ENCODE results near the gene TMEM200A. TPM values are rescaled to one million over a fixed set of nuclear protein-coding genes. Genes with fewer than 3 reads are reported as not detected.

TMEM200A gene
- total RNA-seq, 3 donors from 2014 or later (not counting 1 experiment from before 2014, with no cell fraction given): 0.16 to 0.52 (median 0.50) TPM

DNA sequence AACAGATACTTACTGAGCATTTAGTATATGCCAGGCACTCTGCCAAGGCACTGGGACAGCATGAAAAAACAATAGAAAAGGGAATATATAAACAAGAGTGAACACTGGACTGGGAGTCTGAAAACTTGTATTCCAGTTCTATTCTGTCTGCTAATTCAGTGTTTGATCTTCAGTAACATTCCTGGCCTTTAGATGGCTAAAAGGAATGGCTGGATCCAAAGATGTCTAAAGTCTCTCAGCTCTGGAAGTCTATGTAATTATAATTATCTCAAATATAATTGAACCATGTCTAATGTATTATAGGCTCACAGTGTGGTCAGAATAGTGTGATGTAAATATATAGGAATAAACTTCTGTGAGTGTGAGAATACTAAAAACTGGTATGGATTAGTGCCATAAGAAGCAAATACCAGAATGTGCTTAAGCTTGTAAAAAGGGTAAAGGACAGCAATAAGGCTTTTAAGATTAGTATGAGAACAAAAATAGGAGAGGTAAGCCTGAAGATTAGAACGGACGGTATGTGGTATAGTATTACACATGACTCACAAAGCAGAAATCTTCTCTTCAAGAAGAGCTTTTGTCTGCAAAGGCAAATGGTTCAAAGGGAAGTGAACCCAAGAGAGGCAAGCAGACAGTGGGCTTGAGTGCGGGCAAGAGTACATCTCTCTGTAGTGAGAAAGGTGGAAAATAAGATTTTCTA, 68.5 kb downstream of the TMEM200A start:
- ATAC-seq: no peak
- Mint-ChIP-seq H3K27me3 (ENCODE audit: low read depth in 2 of 2) (peaks cover 0 to 2% of the 10 kb centered on the region in 2 donors), H3K9me3 (no peaks in the 10 kb centered on the region), H3K27ac (no peak overlapping the region), H3K36me3 (no peaks in the 10 kb centered on the region), H3K4me1 (no peaks in the 10 kb centered on the region), H3K4me3 (no peak overlapping the region)
- H3K27ac ChIP-seq (ENCODE audit: low read length): no peak overlapping the region
- no peaks in the 10 kb centered on the region for H3K27me3 ChIP-seq (ENCODE audit: control insufficient read depth, insufficient read depth, low read length)
- intact Hi-C loops (cut with micrococcal nuclease): no loop called here
- TF ChIP-seq, protein P1, sequence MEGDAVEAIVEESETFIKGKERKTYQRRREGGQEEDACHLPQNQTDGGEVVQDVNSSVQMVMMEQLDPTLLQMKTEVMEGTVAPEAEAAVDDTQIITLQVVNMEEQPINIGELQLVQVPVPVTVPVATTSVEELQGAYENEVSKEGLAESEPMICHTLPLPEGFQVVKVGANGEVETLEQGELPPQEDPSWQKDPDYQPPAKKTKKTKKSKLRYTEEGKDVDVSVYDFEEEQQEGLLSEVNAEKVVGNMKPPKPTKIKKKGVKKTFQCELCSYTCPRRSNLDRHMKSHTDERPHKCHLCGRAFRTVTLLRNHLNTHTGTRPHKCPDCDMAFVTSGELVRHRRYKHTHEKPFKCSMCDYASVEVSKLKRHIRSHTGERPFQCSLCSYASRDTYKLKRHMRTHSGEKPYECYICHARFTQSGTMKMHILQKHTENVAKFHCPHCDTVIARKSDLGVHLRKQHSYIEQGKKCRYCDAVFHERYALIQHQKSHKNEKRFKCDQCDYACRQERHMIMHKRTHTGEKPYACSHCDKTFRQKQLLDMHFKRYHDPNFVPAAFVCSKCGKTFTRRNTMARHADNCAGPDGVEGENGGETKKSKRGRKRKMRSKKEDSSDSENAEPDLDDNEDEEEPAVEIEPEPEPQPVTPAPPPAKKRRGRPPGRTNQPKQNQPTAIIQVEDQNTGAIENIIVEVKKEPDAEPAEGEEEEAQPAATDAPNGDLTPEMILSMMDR (IDR thresholded peaks at IDR 0.05): no peak
- H3K9me3 ChIP-seq (ENCODE audit: control insufficient read depth, insufficient read depth, low read length): no peaks in the 10 kb centered on the region
- H3K36me3 ChIP-seq (ENCODE audit: control insufficient read depth, insufficient read depth, low read length): no peaks in the 10 kb centered on the region
- WGBS (ENCODE audit: insufficient coverage): 86% methylated on average over 1 of the region's 3 CpGs
- H3K4me3 ChIP-seq (ENCODE audit: low read length): no peak overlapping the region
- DNase-seq: no peak
- H3K4me1 ChIP-seq (ENCODE audit: control insufficient read depth, insufficient read depth, low read length): no peaks in the 10 kb centered on the region

DNA sequence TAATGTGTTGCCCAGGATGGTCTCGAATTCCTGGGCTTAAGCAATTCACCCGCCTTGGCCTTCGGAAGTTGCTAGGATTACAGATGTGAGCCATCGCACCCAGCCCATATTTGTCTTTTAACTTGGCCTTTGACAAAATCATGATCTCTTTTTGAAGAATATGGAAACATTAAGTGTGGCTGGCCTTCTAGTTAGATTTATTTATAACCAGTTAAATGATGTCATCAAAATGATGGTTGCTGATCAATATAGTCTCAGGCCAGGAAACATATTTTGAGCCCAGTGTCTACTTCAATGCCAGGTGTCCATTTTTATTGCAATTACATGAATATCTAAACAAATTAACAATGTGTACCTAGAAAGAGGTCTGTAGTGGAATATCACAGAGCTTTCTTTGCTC, 69.4 kb downstream of the TMEM200A start:
- H3K9me3 Mint-ChIP-seq: no peaks in the 10 kb centered on the region
- intact Hi-C loops (cut with micrococcal nuclease): no loop called here
- no peak overlapping the region for H3K4me3 Mint-ChIP-seq
- no peaks in the 10 kb centered on the region for H3K9me3 ChIP-seq (ENCODE audit: control insufficient read depth, insufficient read depth, low read length)
- no peaks in the 10 kb centered on the region for H3K36me3 ChIP-seq (ENCODE audit: control insufficient read depth, insufficient read depth, low read length)
- H3K4me1 ChIP-seq (ENCODE audit: control insufficient read depth, insufficient read depth, low read length): no peaks in the 10 kb centered on the region
- no peaks in the 10 kb centered on the region for H3K27me3 ChIP-seq (ENCODE audit: control insufficient read depth, insufficient read depth, low read length)
- WGBS (ENCODE audit: insufficient coverage): 100% methylated on average over 4 of the region's 4 CpGs
- TF ChIP-seq, protein P1 (IDR thresholded peaks at IDR 0.05): no peak
- no peaks in the 10 kb centered on the region for H3K36me3 Mint-ChIP-seq
- no peak overlapping the region for H3K27ac ChIP-seq (ENCODE audit: low read length)
- no peak overlapping the region for H3K4me3 ChIP-seq (ENCODE audit: low read length)
- no peak for DNase-seq
- ATAC-seq: no peak
- no peaks in the 10 kb centered on the region for H3K4me1 Mint-ChIP-seq
- H3K27me3 Mint-ChIP-seq (ENCODE audit: low read depth in 2 of 2): peaks cover 0 to 2% of the 10 kb centered on the region in 2 donors
- H3K27ac Mint-ChIP-seq: no peak overlapping the region

DNA sequence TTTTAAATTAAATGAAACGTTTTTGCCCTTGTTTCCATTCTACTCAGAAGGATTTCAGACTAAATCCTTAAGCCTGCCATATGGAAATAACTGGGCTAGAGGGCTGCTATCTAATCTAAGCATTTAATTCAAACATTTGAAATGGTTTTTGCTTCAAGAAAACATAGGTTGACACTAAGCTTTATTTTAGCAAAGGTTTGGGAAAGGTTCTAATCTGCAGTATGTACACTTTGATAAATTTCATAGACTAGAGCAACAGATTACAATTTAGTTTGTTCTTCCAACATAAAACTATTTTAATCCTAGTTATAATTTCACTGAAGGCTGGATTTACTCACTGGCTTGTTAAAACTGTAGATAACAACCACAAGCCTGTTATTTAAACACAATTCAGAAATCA, 72.1 kb downstream of the TMEM200A start:
- ATAC-seq: no peak
- TF ChIP-seq, protein P1 (IDR thresholded peaks at IDR 0.05): no peak
- no peaks in the 10 kb centered on the region for H3K36me3 Mint-ChIP-seq

DNA sequence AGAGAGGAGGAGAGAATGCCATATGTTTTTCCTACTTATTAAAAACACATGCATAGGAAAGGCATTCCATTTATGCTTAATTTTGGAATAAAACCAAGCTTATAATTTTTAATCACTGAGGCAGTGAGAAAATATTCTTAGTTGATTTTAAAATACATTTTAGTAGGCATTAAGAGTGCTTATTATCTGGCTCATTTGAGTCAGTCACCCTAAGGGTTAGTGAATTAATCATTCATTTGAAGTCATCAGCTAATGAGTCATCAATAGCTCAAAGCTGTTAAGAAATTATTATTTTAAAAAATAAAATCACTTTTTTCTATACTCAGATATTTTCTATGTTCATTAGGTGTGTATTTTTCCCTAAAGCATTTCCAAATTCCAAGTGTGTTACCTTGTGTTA, 81.6 kb downstream of the TMEM200A start:
- intact Hi-C loops (cut with micrococcal nuclease): no loop called here
- Mint-ChIP-seq H3K4me1 (no peaks in the 10 kb centered on the region), H3K27me3 (ENCODE audit: low read depth in 2 of 2) (peaks cover 0 to 3% of the 10 kb centered on the region in 2 donors), H3K9me3 (no peaks in the 10 kb centered on the region), H3K36me3 (no peaks in the 10 kb centered on the region), H3K27ac (no peak overlapping the region), H3K4me3 (no peak overlapping the region)
- H3K9me3 ChIP-seq (ENCODE audit: control insufficient read depth, insufficient read depth, low read length): no peaks in the 10 kb centered on the region
- DNase-seq: no peak
- no peaks in the 10 kb centered on the region for H3K36me3 ChIP-seq (ENCODE audit: control insufficient read depth, insufficient read depth, low read length)
- no peak for ATAC-seq
- TF ChIP-seq, protein P1 (IDR thresholded peaks at IDR 0.05): no peak
- H3K4me1 ChIP-seq (ENCODE audit: control insufficient read depth, insufficient read depth, low read length): no peaks in the 10 kb centered on the region
- no peak overlapping the region for H3K4me3 ChIP-seq (ENCODE audit: low read length)
- H3K27me3 ChIP-seq (ENCODE audit: control insufficient read depth, insufficient read depth, low read length): no peaks in the 10 kb centered on the region
- no peak overlapping the region for H3K27ac ChIP-seq (ENCODE audit: low read length)

More for the DNA sequence above, 72.1 kb downstream of the TMEM200A start:
- Histone ChIP-seq H3K27ac (ENCODE audit: low read length) (no peak overlapping the region), H3K4me3 (ENCODE audit: low read length) (no peak overlapping the region), H3K4me1 (ENCODE audit: control insufficient read depth, insufficient read depth, low read length) (no peaks in the 10 kb centered on the region), H3K9me3 (ENCODE audit: control insufficient read depth, insufficient read depth, low read length) (no peaks in the 10 kb centered on the region), H3K27me3 (ENCODE audit: control insufficient read depth, insufficient read depth, low read length) (no peaks in the 10 kb centered on the region), H3K36me3 (ENCODE audit: control insufficient read depth, insufficient read depth, low read length) (no peaks in the 10 kb centered on the region)
- H3K4me1 Mint-ChIP-seq: no peaks in the 10 kb centered on the region
- no peak for DNase-seq
- H3K27me3 Mint-ChIP-seq (ENCODE audit: low read depth in 2 of 2): peaks cover 0 to 2% of the 10 kb centered on the region in 2 donors
- H3K27ac Mint-ChIP-seq: no peak overlapping the region
- no peaks in the 10 kb centered on the region for H3K9me3 Mint-ChIP-seq
- no CpG with 5 or more reads among the region's 1 CpG for WGBS (ENCODE audit: insufficient coverage)
- intact Hi-C loops (cut with micrococcal nuclease): no loop called here
- H3K4me3 Mint-ChIP-seq: no peak overlapping the region

Measured in natural killer cell (primary cell).